Panc1 (cell line): Measurements from ENCODE around the gene APMAP. TPM values are rescaled to one million over a fixed set of nuclear protein-coding genes. Genes with fewer than 3 reads are reported as not detected.

ENCODE experiments used
- ATAC-seq: fragments of 200-7000 bp; cut with Tn5 transposase; 2 replicates; pipeline ENCODE4 v1.9.1; 2020; ENCODE audit warnings: mild to moderate bottlenecking, moderate library complexity
- BruUV-seq: library from RNA; stranded (reverse); fragments of 400-500 nt; replicated peaks from 2 replicates; lab custom pipeline; 2021; lab: Mats Ljungman, UMichigan
- CTCF ChIA-PET: fragments of 300-600 bp; sonication (Branson Sonifier 250); formaldehyde crosslinking; loops from one replicate; lab custom pipeline; 2022; ENCODE audit warnings: antibody characterized with exemption; lab: Charles Lee
- POLR2A ChIA-PET: fragments of 300-600 bp; sonication (Branson Sonifier 250); formaldehyde crosslinking; loops from one replicate; lab custom pipeline; 2022; ENCODE audit warnings: antibody characterized with exemption; lab: Charles Lee
- DNase-seq: peaks from one replicate; pipeline ENCODE4 v3.0.0-alpha.2; 2010; ENCODE audit warnings: low read depth, low spot score
- H3K27ac ChIP-seq: 2 replicates; pipeline ENCODE4 v1.5.1; 2011; ENCODE audit warnings: mild to moderate bottlenecking, low read length, inconsistent platforms
- H3K27me3 ChIP-seq: fragments of 200-500 bp; sonication (Bioruptor generic); 2 replicates; pipeline ENCODE4 v1.6.0; 2014; ENCODE audit warnings: low read length, inconsistent platforms; ENCODE audit not compliant: control insufficient read depth, insufficient read depth
- H3K36me3 ChIP-seq: fragments of 200-500 bp; sonication (Bioruptor generic); 2 replicates; pipeline ENCODE4 v1.5.1; 2014; ENCODE audit warnings: inconsistent platforms, mild to moderate bottlenecking, low read length, moderate library complexity; ENCODE audit not compliant: control insufficient read depth, insufficient read depth
- H3K4me1 ChIP-seq: 2 replicates; pipeline ENCODE4 v1.5.1; 2011; ENCODE audit warnings: inconsistent platforms, mild to moderate bottlenecking, low read length, moderate library complexity; ENCODE audit not compliant: control insufficient read depth, insufficient read depth
- H3K4me3 ChIP-seq, 2 experiments: 2 replicates each; pipeline ENCODE4 v1.5.1; 2011 to 2012; ENCODE audit warnings: low read depth in 2 of 2, low read length in 2 of 2, mild to moderate bottlenecking in 2 of 2, inconsistent platforms in 1 of 2, moderate library complexity in 1 of 2
- H3K9me3 ChIP-seq: fragments of 200-500 bp; sonication (Bioruptor generic); 2 replicates; pipeline ENCODE4 v1.5.1; 2014; ENCODE audit warnings: low read depth, mild to moderate bottlenecking, inconsistent platforms, low read length, moderate library complexity; ENCODE audit not compliant: control insufficient read depth, insufficient read depth
- POLR2AphosphoS5 ChIP-seq: IDR thresholded peaks from 2 replicates; pipeline ENCODE4 v1.6.1; 2012; ENCODE audit warnings: mild to moderate bottlenecking, low read depth, low read length, moderate library complexity
- SIN3A ChIP-seq: IDR thresholded peaks from 2 replicates; pipeline ENCODE4 v1.6.1; 2012; ENCODE audit warnings: low read depth, mild to moderate bottlenecking, low read length, moderate library complexity, borderline replicate concordance; ENCODE audit not compliant: insufficient read depth
- TCF7L2 ChIP-seq: IDR thresholded peaks from 2 replicates; pipeline ENCODE4 v1.6.1; 2011; ENCODE audit warnings: mild to moderate bottlenecking, low read depth, low read length, inconsistent platforms
- in situ Hi-C: cut with HindIII; loops from 2 replicates; pipeline ENCODE4 v1.10.0; 2016; ENCODE audit warnings: low sequenced_read_pairs, low pct_unique_long_range_greater_than_20kb
- intact Hi-C: fragments of 100-400 bp; cut with micrococcal nuclease; formaldehyde crosslinking; loops from one replicate; pipeline ENCODE4 v1.10.0; 2022; ENCODE audit not compliant: unreplicated experiment
- total RNA-seq: library from RNA; stranded (reverse); gene quantifications from one replicate; pipeline ENCODE4 v1.2.1, GENCODE V29; 2021; ENCODE audit not compliant: unreplicated experiment
- TF ChIP-seq, protein P1 (sequence below), 2 experiments: IDR thresholded peaks; 2 replicates each; pipeline ENCODE4 v1.6.1; 2011 to 2012; ENCODE audit warnings: low read depth in 2 of 2, control low read depth in 1 of 2, low read length in 1 of 2, mild to moderate bottlenecking in 1 of 2, moderate library complexity in 1 of 2; ENCODE audit not compliant: insufficient read depth in 1 of 2
- TF ChIP-seq, protein P2 (sequence below): fragments of 450-650 bp; IDR thresholded peaks from 2 replicates; pipeline ENCODE4 v1.5.1; 2017; ENCODE audit warnings: mild to moderate bottlenecking

APMAP gene
- total RNA-seq, 1 experiment from 2014 or later, result 165 TPM

DNA sequence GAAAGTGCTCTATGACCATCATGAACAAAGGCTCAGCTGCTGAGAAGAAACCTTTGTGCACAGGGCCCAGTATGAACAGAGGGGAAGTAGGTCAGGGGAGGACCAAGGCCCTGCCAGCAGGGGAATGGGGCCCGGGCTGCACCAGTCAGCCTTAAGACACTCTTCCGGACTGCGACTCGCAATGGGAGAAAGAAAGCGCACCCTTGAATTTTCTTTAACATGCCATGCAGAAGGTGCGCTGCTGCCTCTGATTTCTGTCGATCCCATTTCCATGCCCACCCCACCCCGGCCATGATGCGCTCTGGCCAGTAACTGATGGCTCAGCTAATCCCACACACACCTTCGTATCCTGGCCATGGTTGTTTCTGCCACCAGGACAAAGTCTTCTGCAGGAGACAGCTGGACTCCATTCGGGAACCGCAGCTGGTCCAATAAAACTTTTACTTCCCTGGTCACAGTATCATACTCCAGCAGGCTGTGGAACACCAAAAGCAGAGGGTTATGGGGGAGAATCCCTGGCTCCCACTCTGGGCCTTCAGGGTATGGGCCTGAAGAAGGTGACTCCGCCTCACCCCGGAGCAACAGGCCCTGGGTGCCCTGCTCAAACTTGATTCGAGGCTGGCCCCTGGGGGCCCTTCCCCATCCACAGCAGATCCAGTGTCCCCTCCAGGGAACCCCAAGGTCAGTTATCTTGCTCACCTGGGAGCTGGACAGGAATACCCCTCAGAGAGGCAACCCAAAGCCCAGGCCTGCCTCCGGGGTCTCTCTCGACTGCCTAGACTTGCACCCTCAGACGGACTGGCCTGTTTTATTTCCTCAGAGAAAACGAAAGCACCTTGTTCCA is 23.1 kb downstream of the APMAP start:
- intact Hi-C loops (no loop called here), in situ Hi-C loops (no loop called here)
- CTCF ChIA-PET, result no interaction called here
- H3K27me3 ChIP-seq, result no peaks in the 10 kb centered on the region
- no peak for TF ChIP-seq TCF7L2
- no peak for TF ChIP-seq POLR2AphosphoS5
- TF ChIP-seq, protein P1, sequence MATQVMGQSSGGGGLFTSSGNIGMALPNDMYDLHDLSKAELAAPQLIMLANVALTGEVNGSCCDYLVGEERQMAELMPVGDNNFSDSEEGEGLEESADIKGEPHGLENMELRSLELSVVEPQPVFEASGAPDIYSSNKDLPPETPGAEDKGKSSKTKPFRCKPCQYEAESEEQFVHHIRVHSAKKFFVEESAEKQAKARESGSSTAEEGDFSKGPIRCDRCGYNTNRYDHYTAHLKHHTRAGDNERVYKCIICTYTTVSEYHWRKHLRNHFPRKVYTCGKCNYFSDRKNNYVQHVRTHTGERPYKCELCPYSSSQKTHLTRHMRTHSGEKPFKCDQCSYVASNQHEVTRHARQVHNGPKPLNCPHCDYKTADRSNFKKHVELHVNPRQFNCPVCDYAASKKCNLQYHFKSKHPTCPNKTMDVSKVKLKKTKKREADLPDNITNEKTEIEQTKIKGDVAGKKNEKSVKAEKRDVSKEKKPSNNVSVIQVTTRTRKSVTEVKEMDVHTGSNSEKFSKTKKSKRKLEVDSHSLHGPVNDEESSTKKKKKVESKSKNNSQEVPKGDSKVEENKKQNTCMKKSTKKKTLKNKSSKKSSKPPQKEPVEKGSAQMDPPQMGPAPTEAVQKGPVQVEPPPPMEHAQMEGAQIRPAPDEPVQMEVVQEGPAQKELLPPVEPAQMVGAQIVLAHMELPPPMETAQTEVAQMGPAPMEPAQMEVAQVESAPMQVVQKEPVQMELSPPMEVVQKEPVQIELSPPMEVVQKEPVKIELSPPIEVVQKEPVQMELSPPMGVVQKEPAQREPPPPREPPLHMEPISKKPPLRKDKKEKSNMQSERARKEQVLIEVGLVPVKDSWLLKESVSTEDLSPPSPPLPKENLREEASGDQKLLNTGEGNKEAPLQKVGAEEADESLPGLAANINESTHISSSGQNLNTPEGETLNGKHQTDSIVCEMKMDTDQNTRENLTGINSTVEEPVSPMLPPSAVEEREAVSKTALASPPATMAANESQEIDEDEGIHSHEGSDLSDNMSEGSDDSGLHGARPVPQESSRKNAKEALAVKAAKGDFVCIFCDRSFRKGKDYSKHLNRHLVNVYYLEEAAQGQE (IDR thresholded peaks at IDR 0.05; ENCODE audit: insufficient read depth in 1 of 2, low read depth in 2 of 2, low read length in 1 of 2), result no peak
- no peak for TF ChIP-seq SIN3A
- TF ChIP-seq, protein P2, sequence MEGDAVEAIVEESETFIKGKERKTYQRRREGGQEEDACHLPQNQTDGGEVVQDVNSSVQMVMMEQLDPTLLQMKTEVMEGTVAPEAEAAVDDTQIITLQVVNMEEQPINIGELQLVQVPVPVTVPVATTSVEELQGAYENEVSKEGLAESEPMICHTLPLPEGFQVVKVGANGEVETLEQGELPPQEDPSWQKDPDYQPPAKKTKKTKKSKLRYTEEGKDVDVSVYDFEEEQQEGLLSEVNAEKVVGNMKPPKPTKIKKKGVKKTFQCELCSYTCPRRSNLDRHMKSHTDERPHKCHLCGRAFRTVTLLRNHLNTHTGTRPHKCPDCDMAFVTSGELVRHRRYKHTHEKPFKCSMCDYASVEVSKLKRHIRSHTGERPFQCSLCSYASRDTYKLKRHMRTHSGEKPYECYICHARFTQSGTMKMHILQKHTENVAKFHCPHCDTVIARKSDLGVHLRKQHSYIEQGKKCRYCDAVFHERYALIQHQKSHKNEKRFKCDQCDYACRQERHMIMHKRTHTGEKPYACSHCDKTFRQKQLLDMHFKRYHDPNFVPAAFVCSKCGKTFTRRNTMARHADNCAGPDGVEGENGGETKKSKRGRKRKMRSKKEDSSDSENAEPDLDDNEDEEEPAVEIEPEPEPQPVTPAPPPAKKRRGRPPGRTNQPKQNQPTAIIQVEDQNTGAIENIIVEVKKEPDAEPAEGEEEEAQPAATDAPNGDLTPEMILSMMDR, result no peak
- H3K9me3 ChIP-seq, result no peaks in the 10 kb centered on the region
- H3K27ac ChIP-seq, result no peak overlapping the region
- BruUV-seq, result no TSS peak
- peaks cover 13% of the 10 kb centered on the region for H3K36me3 ChIP-seq
- DNase-seq (no peak), ATAC-seq (no peak)
- POLR2A ChIA-PET, result no interaction called here
- no peak overlapping the region for H3K4me3 ChIP-seq
- no peaks in the 10 kb centered on the region for H3K4me1 ChIP-seq

DNA sequence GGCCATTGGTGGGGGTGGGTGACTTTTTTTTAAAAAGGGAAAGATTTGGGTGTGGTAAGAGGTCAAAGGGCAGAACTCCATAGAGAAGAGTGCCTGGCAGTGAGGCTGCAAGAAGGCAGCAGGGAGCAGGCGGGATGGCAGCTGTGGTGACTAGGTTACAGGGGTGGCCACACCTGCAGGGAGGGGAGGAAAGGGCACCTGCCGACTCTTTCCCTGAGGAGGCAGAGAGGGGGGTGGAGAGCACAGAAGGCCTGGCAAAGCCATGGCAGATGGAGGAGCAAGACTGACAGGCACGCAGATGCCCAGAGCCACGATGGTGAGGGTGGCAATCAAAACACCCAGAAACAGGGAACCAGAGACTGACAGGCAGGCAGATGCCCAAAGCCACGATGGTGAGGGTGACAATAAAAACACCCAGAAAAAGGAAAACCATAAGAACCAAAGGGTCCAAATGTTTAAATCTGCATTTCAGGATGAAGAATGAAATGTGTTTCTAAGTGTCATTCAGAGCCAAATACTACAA is 24.2 kb downstream of the APMAP start:
- no peak for ATAC-seq
- BruUV-seq, result no TSS peak
- in situ Hi-C loops, result no loop called here
- H3K27ac ChIP-seq, result no peak overlapping the region
- H3K27me3 ChIP-seq, result no peaks in the 10 kb centered on the region
- TF ChIP-seq, protein P1 (IDR thresholded peaks at IDR 0.05; ENCODE audit: insufficient read depth in 1 of 2, low read depth in 2 of 2, low read length in 1 of 2), result no peak
- TF ChIP-seq, protein P2, result no peak
- no peak for TF ChIP-seq SIN3A
- no peak for TF ChIP-seq TCF7L2
- TF ChIP-seq POLR2AphosphoS5, result no peak
- DNase-seq, result no peak
- intact Hi-C loops, result no loop called here
- CTCF ChIA-PET, result no interaction called here
- no peak overlapping the region for H3K4me3 ChIP-seq
- peaks cover 14% of the 10 kb centered on the region for H3K36me3 ChIP-seq
- no peaks in the 10 kb centered on the region for H3K9me3 ChIP-seq
- no peaks in the 10 kb centered on the region for H3K4me1 ChIP-seq
- POLR2A ChIA-PET, result no interaction called here
